Bone marrow (tissue), 2 donors: ENCODE measurements around the gene AGAP3.
A peak's percentile ranks its signal among the peaks of the same experiment; 100 is the strongest.

Experiments
- DNase-seq, 2 donors: peaks; one replicate each; lab custom pipeline; 2025; lab: John Stamatoyannopoulos, UW

AGAP3 gene

GRCh38 chr7:151109094-151110048, 23.1 kb downstream of the AGAP3 start:
- DNase-seq: no peak

DNA sequence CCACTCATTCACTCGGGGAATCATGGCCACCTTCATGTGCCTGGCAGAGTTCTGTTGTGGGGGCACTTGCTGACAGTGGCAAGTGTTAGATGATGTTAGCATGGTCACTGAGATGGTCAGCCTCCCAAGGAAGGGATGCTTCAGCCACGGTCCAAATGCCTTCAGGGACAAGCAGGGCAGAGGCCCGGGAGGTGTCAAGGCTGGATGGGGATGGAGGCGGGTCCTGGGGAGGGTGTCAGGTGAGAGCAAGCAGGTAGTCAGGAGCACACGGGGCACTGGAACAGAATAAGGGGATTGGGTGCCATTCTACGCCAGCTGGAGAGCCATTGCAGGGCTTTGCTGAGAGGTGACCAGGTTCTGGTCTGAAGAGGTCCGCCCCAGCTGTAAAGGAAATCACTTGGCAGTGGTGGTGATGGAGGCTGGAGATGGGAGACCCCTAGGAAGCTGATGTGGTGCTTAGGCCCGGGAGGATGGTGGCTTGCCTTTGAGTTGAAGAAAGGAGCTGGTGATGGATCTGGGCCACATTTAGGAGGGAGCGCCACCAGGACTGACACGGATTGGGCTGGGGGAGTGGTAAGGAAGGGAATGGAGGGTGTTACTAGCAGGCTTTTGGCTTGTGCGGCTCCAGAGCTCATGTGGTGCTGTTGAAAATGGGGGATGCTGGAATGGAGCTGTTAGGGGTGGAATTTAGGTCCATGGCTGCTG, 24.1 kb downstream of the AGAP3 start:
- no peak for DNase-seq

- DNase-seq: peak; percentile 22 to 48
Observed at GRCh38 chr7:151110941-151111645, 24.8 kb downstream of the AGAP3 start.

DNA sequence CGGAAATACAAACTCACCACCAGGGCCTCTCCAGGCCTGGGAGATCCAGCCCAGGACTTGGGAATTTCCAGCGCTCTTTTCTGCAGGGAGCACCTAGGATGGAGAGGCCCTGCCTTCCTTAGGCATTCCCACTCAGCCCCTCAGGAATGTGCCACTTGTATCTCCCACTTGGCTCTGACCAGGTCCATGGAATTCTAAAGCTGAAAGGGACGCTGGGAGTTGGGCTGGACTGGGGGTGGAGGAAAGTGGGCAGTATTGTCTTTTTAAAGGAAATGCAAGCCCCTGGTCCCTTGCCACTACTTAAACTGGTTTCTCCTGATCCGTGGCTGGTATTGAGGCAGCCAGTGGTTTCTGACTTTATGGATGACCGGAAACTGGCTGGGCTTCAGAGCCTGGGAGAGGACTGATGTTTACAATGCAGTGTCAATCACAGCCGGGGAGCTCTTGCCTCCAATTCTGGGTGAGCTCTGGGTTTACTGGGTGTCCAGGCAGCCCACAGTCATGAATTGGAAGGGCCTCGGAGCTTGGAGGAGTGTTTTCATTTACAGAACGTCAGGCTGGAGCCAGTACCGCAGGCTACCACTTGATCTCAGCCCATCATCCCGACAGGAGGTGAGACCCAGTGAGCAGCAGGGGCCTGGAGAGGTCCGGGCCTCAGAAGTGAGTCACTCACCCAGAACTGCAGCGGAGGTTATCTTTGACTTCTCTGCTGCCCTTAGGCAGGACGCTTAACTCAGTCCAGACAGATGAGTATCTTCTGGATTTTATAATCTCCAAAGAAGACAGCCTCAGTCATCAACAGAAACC, 27.3 kb downstream of the AGAP3 start:
- DNase-seq: no peak

- DNase-seq: no peak
Observed at GRCh38 chr7:151114151-151115090, 28.1 kb downstream of the AGAP3 start.

DNA sequence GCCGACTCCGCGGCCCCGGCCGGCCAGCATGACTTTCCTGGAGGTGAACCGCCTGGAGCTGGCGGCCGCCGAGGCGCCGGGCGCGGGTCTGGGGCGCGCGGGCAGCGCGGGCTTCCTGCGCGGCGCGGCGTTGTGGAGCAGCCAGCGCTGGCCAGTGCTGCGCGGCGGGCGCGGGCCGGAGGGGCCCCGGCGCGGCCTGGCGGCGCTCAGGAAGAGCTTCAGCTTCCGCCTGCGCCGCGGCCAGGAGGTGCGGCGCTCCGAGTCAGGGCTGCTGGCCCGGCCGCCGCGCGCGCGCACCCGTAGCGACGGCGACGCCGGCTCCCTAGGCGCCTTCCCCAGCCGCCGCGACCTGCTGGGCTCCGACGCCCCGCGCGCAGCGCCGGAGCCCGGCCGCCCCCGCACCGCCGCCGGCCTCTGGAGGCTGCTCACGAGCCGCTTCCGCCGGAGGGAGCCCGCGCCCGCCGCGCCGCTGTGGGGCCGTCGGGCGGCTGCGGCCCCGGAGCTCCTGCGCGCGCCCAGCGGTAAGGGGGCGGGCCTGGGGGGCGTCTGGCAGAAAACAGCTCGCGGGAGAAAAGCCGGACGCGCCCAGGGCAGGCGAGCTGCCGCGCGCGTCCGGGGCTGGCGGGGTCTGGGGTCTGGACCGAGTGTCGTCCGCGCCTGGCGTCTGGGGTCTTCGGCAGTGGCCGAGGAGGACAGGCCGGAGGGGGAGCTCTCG, 29.0 kb downstream of the AGAP3 start:
- DNase-seq: no peak

GRCh38 chr7:151115836-151116418, 29.7 kb downstream of the AGAP3 start:
- DNase-seq: no peak

- DNase-seq: no peak
Observed at GRCh38 chr7:151116603-151117440, 30.5 kb downstream of the AGAP3 start.

GRCh38 chr7:151117565-151117964, 31.3 kb downstream of the AGAP3 start:
- no peak for DNase-seq

DNA sequence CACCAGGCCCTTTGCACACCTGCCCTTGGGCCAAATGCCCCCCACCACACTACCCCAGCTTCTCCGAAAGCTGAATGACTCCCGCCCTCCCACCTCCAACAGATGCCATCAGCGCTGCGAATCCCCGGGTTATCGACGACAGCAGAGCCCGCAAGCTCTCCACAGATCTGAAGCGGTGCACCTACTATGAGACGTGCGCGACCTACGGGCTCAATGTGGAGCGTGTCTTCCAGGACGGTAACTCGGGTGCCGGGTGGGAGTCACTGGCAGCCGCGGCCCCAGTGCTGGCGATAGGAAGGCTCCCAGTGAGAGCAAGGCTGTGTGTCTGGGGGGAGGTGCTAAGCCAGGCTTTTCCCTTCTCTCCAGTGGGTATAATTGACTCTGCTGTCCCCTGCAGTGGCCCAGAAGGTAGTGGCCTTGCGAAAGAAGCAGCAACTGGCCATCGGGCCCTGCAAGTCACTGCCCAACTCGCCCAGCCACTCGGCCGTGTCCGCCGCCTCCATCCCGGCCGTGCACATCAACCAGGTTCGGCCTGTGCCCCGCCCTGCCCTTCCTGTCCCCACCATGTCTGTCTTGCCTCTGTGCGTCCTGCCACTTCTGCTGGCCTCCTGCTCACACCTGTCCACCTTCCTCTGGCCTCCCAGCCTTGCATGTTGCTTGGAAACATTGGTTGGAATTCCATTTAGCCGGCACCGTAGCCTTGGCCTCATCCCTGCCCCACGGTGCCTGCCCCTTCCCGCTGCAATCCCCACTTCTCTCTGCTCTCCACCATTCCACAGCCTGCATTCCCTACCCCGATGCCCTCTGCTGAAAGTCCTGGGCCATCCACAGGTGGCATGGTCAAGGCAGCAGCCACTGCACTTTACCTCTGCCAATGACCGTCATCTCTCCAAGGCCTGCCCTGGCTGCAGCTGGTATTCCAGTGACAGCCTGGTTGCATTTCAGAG, 32.1 kb downstream of the AGAP3 start:
- no peak for DNase-seq

DNA sequence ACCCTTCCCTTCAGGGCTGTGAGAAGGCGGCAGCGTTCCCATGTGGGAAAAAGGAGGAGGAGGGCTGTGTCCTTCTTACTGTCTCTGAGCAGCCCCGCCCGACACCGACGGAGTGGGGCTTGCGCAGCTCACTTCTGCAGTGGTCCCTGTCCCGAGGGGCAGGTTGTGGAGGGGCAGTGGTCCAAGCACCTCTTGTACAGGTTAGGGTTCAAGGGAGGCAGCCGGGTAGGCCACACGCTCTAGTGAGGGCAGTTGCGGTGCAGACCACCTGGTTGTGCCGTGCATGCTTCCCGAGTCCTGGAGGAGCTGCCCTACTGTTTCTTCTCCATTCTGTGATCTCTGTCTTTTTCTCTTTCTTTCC, 32.8 kb downstream of the AGAP3 start:
- no peak for DNase-seq

GRCh38 chr7:151119902-151120301, 33.6 kb downstream of the AGAP3 start:
- no peak for DNase-seq

DNA sequence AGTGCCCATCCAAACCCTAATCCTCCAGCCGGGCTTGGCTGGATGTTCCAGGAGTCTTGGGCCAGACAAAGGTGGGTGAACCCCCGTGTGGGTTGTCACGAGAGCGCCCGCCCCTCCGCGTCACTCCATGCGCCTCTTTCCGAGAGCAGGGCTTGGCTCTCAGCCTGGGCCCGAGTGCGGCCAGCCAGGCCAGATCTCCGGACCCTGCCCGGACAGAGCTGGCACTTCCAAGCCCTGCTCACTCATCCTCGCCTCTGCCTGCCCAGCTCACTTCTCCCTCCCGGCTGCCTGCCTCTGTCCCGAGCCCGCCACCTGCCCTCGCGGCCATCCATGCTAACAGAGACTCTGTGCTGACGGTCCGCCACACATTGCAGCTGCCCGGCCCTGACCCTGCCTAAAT, 34.6 kb downstream of the AGAP3 start:
- DNase-seq: no peak

DNA sequence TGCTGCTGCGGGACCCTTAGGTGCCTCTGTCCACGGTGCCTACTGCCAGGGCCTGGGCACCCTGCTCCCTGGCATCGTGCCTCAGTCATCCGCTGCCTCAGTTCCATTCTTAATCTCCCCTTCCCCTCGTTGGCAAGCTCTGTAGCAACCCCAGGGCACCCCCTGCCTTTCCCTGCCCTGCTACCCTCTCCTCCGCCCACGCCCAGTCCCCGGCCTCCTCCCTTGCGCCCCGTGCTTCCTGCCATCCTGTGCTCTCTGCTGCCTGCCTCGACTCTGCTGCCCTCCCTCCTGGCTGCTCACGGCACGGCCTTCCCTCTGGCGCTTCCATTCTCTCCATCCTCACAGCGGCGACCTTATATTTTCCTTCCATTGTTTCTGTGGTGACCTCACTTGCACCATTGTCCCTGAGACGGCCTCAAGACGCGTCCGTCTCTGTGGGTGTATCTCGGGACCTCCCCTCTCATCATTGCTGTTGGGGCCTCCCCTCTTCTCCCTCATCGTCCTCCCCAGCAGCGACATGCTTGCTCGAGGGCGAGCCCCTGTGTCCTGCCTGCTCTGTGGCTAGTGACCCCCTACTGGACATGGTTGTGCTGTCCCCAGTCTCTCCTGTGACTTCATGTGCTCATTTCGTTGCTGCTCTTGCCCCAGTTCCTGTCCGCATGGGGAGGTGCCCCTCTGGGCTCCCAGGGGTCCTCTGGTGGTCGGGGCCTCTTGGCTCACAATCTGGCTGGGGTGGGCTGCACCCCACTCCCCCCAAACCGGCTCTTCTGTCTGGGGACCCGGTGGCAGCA, 35.3 kb downstream of the AGAP3 start:
- DNase-seq: no peak

- no peak for DNase-seq
Observed at GRCh38 chr7:151122276-151122675, 36.0 kb downstream of the AGAP3 start.

DNA sequence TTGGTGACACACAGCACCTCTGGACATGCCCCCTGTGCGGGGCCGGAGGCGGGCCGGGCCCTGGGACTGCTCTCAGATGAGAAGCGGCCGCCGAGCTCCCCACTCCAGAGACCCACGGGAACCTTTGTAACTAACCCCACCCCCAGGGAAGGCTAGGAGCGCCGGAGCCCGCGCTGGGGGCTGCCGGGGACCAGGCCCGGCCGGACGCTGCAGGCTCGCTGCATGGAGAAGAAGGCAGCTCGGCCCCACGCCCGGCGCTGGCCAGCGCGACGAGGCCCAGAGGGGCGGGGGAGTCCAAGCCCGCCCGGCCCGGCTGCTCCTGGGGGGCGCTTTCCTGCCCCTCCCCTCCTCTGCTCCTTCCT, 36.5 kb downstream of the AGAP3 start:
- DNase-seq: no peak
